Panc1 (cell line): Measurements from ENCODE around the gene ENOX1. TPM values are rescaled to one million over a fixed set of nuclear protein-coding genes. Genes with fewer than 3 reads are reported as not detected.

Experiments
- ATAC-seq: fragments of 200-7000 bp; cut with Tn5 transposase; 2 replicates; pipeline ENCODE4 v1.9.1; 2020; ENCODE audit warnings: mild to moderate bottlenecking, moderate library complexity
- BruUV-seq: library from RNA; stranded (reverse); fragments of 400-500 nt; replicated peaks from 2 replicates; lab custom pipeline; 2021; lab: Mats Ljungman, UMichigan
- CTCF ChIA-PET: fragments of 300-600 bp; sonication (Branson Sonifier 250); formaldehyde crosslinking; loops from one replicate; lab custom pipeline; 2022; ENCODE audit warnings: antibody characterized with exemption; lab: Charles Lee
- POLR2A ChIA-PET: fragments of 300-600 bp; sonication (Branson Sonifier 250); formaldehyde crosslinking; loops from one replicate; lab custom pipeline; 2022; ENCODE audit warnings: antibody characterized with exemption; lab: Charles Lee
- DNase-seq: peaks from one replicate; pipeline ENCODE4 v3.0.0-alpha.2; 2010; ENCODE audit warnings: low read depth, low spot score
- H3K27ac ChIP-seq: 2 replicates; pipeline ENCODE4 v1.5.1; 2011; ENCODE audit warnings: mild to moderate bottlenecking, low read length, inconsistent platforms
- H3K27me3 ChIP-seq: fragments of 200-500 bp; sonication (Bioruptor generic); 2 replicates; pipeline ENCODE4 v1.6.0; 2014; ENCODE audit warnings: low read length, inconsistent platforms; ENCODE audit not compliant: control insufficient read depth, insufficient read depth
- H3K36me3 ChIP-seq: fragments of 200-500 bp; sonication (Bioruptor generic); 2 replicates; pipeline ENCODE4 v1.5.1; 2014; ENCODE audit warnings: inconsistent platforms, mild to moderate bottlenecking, low read length, moderate library complexity; ENCODE audit not compliant: control insufficient read depth, insufficient read depth
- H3K4me1 ChIP-seq: 2 replicates; pipeline ENCODE4 v1.5.1; 2011; ENCODE audit warnings: inconsistent platforms, mild to moderate bottlenecking, low read length, moderate library complexity; ENCODE audit not compliant: control insufficient read depth, insufficient read depth
- H3K4me3 ChIP-seq, 2 experiments: 2 replicates each; pipeline ENCODE4 v1.5.1; 2011 to 2012; ENCODE audit warnings: low read depth in 2 of 2, low read length in 2 of 2, mild to moderate bottlenecking in 2 of 2, inconsistent platforms in 1 of 2, moderate library complexity in 1 of 2
- H3K9me3 ChIP-seq: fragments of 200-500 bp; sonication (Bioruptor generic); 2 replicates; pipeline ENCODE4 v1.5.1; 2014; ENCODE audit warnings: low read depth, mild to moderate bottlenecking, inconsistent platforms, low read length, moderate library complexity; ENCODE audit not compliant: control insufficient read depth, insufficient read depth
- POLR2AphosphoS5 ChIP-seq: IDR thresholded peaks from 2 replicates; pipeline ENCODE4 v1.6.1; 2012; ENCODE audit warnings: mild to moderate bottlenecking, low read depth, low read length, moderate library complexity
- SIN3A ChIP-seq: IDR thresholded peaks from 2 replicates; pipeline ENCODE4 v1.6.1; 2012; ENCODE audit warnings: low read depth, mild to moderate bottlenecking, low read length, moderate library complexity, borderline replicate concordance; ENCODE audit not compliant: insufficient read depth
- TCF7L2 ChIP-seq: IDR thresholded peaks from 2 replicates; pipeline ENCODE4 v1.6.1; 2011; ENCODE audit warnings: mild to moderate bottlenecking, low read depth, low read length, inconsistent platforms
- in situ Hi-C: cut with HindIII; loops from 2 replicates; pipeline ENCODE4 v1.10.0; 2016; ENCODE audit warnings: low sequenced_read_pairs, low pct_unique_long_range_greater_than_20kb
- intact Hi-C: fragments of 100-400 bp; cut with micrococcal nuclease; formaldehyde crosslinking; loops from one replicate; pipeline ENCODE4 v1.10.0; 2022; ENCODE audit not compliant: unreplicated experiment
- total RNA-seq: library from RNA; stranded (reverse); gene quantifications from one replicate; pipeline ENCODE4 v1.2.1, GENCODE V29; 2021; ENCODE audit not compliant: unreplicated experiment
- TF ChIP-seq, protein P1 (sequence below), 2 experiments: IDR thresholded peaks; 2 replicates each; pipeline ENCODE4 v1.6.1; 2011 to 2012; ENCODE audit warnings: low read depth in 2 of 2, control low read depth in 1 of 2, low read length in 1 of 2, mild to moderate bottlenecking in 1 of 2, moderate library complexity in 1 of 2; ENCODE audit not compliant: insufficient read depth in 1 of 2
- TF ChIP-seq, protein P2 (sequence below): fragments of 450-650 bp; IDR thresholded peaks from 2 replicates; pipeline ENCODE4 v1.5.1; 2017; ENCODE audit warnings: mild to moderate bottlenecking

The ENOX1 gene
- total RNA-seq, 1 experiment from 2014 or later: 0.23 TPM

DNA sequence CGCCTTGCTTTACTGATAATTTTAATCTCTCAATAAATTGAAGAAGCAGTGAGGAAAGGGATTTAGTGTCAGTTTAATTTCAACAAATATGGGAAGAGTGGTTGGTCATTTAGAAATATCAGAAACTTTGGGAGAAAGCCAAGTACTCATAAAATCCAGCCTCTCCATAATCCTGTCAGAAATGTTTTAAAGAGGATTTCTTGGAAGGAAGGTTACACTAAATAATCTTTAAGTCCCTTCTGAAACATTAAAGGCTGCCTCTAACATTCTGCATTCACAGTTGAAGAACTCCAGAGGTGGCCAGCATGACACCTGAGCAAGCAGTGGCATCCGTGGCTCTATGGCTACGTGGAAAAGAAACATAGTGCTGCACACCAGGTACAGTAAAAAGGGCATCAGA lies 378.5 kb downstream of the ENOX1 start:
- H3K27ac ChIP-seq: no peak overlapping the region
- H3K4me3 ChIP-seq: no peak overlapping the region
- in situ Hi-C loops (no loop called here), intact Hi-C loops (no loop called here)
- no peak for ATAC-seq
- ChIA-PET POLR2A (no interaction called here), CTCF (no interaction called here)
- H3K9me3 ChIP-seq: no peaks in the 10 kb centered on the region
- H3K27me3 ChIP-seq: no peaks in the 10 kb centered on the region
- H3K4me1 ChIP-seq: no peaks in the 10 kb centered on the region
- no peaks in the 10 kb centered on the region for H3K36me3 ChIP-seq
- BruUV-seq: no TSS peak
- no peak for DNase-seq
- no peak for TF ChIP-seq POLR2AphosphoS5

DNA sequence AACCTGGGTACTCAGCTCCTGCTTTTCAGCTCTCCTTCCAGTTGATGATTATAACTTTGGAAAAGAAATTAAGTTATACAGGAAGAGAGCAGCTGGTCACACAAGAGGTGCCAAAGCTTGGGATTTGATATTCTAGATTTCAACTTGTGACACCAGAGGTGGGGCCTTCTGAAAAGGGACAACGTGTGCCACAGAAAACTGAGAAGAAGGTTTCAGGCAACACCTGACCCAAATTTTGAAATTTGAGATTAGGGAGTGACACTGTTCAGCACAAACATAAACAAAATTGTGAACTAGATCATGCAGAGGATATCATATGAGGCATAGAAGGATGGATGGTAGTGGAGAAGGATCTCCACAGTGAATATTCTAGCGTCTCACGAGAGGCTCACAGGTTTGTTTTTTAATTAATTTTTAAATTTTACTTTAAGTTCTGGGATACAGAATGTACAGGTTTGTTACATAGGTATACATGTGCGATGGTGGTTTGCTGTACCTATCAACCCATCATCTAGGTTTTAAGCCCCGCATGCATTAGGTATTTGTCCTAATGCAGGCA lies 379.7 kb downstream of the ENOX1 start:
- in situ Hi-C loops: no loop called here
- no TSS peak for BruUV-seq

DNA sequence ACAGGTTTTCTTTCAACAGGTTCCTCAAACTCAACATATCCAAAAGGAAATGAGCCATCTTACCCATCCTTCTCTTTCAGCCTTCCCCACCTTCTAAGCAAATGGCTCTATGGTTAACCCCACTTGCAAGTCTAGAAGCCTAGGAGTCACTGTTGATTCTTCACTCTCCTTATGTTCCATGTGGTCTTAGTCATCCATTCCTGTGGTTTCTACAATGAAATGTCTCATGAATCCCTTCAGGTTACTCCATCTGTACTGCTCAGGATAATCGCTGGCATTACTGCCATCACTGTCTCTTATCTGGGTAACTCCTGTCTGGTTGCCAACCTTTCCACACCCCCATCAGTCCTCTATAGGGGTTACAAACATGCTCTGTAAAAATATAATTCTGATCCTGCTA lies 381.3 kb downstream of the ENOX1 start:
- no TSS peak for BruUV-seq

More for the DNA sequence above, 379.7 kb downstream of the ENOX1 start:
- Histone ChIP-seq H3K4me3 (no peak overlapping the region), H3K4me1 (no peaks in the 10 kb centered on the region), H3K27me3 (no peaks in the 10 kb centered on the region), H3K27ac (no peak overlapping the region), H3K36me3 (no peaks in the 10 kb centered on the region), H3K9me3 (no peaks in the 10 kb centered on the region)
- TF ChIP-seq SIN3A (no peak), TCF7L2 (no peak)
- TF ChIP-seq, protein P1, sequence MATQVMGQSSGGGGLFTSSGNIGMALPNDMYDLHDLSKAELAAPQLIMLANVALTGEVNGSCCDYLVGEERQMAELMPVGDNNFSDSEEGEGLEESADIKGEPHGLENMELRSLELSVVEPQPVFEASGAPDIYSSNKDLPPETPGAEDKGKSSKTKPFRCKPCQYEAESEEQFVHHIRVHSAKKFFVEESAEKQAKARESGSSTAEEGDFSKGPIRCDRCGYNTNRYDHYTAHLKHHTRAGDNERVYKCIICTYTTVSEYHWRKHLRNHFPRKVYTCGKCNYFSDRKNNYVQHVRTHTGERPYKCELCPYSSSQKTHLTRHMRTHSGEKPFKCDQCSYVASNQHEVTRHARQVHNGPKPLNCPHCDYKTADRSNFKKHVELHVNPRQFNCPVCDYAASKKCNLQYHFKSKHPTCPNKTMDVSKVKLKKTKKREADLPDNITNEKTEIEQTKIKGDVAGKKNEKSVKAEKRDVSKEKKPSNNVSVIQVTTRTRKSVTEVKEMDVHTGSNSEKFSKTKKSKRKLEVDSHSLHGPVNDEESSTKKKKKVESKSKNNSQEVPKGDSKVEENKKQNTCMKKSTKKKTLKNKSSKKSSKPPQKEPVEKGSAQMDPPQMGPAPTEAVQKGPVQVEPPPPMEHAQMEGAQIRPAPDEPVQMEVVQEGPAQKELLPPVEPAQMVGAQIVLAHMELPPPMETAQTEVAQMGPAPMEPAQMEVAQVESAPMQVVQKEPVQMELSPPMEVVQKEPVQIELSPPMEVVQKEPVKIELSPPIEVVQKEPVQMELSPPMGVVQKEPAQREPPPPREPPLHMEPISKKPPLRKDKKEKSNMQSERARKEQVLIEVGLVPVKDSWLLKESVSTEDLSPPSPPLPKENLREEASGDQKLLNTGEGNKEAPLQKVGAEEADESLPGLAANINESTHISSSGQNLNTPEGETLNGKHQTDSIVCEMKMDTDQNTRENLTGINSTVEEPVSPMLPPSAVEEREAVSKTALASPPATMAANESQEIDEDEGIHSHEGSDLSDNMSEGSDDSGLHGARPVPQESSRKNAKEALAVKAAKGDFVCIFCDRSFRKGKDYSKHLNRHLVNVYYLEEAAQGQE (IDR thresholded peaks at IDR 0.05; ENCODE audit: insufficient read depth in 1 of 2, low read depth in 2 of 2, low read length in 1 of 2): no peak
- TF ChIP-seq, protein P2, sequence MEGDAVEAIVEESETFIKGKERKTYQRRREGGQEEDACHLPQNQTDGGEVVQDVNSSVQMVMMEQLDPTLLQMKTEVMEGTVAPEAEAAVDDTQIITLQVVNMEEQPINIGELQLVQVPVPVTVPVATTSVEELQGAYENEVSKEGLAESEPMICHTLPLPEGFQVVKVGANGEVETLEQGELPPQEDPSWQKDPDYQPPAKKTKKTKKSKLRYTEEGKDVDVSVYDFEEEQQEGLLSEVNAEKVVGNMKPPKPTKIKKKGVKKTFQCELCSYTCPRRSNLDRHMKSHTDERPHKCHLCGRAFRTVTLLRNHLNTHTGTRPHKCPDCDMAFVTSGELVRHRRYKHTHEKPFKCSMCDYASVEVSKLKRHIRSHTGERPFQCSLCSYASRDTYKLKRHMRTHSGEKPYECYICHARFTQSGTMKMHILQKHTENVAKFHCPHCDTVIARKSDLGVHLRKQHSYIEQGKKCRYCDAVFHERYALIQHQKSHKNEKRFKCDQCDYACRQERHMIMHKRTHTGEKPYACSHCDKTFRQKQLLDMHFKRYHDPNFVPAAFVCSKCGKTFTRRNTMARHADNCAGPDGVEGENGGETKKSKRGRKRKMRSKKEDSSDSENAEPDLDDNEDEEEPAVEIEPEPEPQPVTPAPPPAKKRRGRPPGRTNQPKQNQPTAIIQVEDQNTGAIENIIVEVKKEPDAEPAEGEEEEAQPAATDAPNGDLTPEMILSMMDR: no peak
- CTCF ChIA-PET: no interaction called here
- intact Hi-C loops: no loop called here
- POLR2A ChIA-PET: no interaction called here
- DNase-seq (no peak), ATAC-seq (no peak)

More for the DNA sequence above, 381.3 kb downstream of the ENOX1 start:
- H3K4me3 ChIP-seq: no peak overlapping the region
- no peak for DNase-seq
- no peak for TF ChIP-seq TCF7L2
- TF ChIP-seq, protein P1 (IDR thresholded peaks at IDR 0.05; ENCODE audit: insufficient read depth in 1 of 2, low read depth in 2 of 2, low read length in 1 of 2): no peak
- no peak for TF ChIP-seq POLR2AphosphoS5
- TF ChIP-seq SIN3A: no peak
- TF ChIP-seq, protein P2: no peak
- no peaks in the 10 kb centered on the region for H3K36me3 ChIP-seq
- no peak for ATAC-seq
- intact Hi-C loops: no loop called here
- H3K9me3 ChIP-seq: no peaks in the 10 kb centered on the region
- in situ Hi-C loops: no loop called here
- no peak overlapping the region for H3K27ac ChIP-seq
- POLR2A ChIA-PET: no interaction called here
- CTCF ChIA-PET: no interaction called here
- no peaks in the 10 kb centered on the region for H3K27me3 ChIP-seq
- no peaks in the 10 kb centered on the region for H3K4me1 ChIP-seq
